GM18868 (cell line): ENCODE results near the gene PDZD8.
A peak's percentile ranks its signal among the peaks of the same experiment; 100 is the strongest.
"Not testable (repeated sequence)": the region's sequence is repeated elsewhere in the genome, so short reads cannot be mapped to it uniquely, and the experiment has no call there.

Source experiments
- ATAC-seq: cut with Tn5 transposase; IDR thresholded peaks from one replicate; pipeline ENCODE4 v1.9.1; 2021; ENCODE audit warnings: mild to moderate bottlenecking, moderate library complexity; ENCODE audit not compliant: unreplicated experiment

Gene PDZD8

DNA sequence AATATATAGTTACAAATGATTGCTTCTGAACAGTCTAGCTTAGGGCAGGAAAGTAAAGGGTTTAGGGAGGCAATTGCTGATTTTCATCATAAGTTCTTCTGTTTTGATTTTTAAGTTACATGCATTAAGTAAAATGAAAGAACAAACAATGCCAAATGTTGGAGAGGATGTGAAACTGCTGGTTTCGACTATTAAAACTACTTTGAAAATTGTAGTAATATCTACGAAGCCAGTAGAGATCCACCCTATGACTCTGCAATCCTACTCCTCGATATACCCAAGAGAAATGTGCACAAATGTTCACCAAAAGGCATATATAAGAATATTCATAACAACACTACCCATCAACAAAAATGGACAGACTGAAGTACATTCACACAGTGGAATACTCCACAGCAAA is 24.3 kb downstream of the PDZD8 start:
- peak; percentile 89 for ATAC-seq

GRCh38 chr10:117348236-117348635 is 27.0 kb downstream of the PDZD8 start:
- no peak for ATAC-seq

GRCh38 chr10:117346574-117346973 is 28.7 kb downstream of the PDZD8 start:
- no peak for ATAC-seq

DNA sequence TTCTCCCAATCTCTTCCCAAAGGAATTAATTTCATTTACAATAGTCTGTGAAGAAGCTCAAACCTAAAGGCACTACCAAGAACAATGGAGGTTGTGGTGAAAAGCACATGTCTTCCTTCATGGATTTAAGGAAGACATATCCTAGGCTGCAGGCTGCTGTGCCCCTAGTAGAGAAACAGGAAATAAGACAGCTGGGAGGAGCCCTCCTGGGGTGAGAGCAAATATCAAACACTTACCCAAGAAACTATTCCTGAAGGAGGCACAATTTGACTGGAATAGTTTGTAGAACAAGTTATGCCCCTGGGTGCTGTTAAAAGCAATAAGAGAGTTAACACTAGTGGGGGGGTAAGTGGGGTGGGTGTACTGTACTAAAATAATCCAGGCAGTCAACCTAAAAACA is 30.1 kb downstream of the PDZD8 start:
- ATAC-seq, result no peak

- peak; percentile 20 for ATAC-seq
These were observed 32.6 kb downstream of the PDZD8 start for GRCh38 chr10:117342641-117343040.

- ATAC-seq, result no peak
These were observed 34.2 kb downstream of the PDZD8 start for GRCh38 chr10:117341061-117341460.

- ATAC-seq, result no peak
These were observed 35.3 kb downstream of the PDZD8 start for GRCh38 chr10:117339979-117340378.

DNA sequence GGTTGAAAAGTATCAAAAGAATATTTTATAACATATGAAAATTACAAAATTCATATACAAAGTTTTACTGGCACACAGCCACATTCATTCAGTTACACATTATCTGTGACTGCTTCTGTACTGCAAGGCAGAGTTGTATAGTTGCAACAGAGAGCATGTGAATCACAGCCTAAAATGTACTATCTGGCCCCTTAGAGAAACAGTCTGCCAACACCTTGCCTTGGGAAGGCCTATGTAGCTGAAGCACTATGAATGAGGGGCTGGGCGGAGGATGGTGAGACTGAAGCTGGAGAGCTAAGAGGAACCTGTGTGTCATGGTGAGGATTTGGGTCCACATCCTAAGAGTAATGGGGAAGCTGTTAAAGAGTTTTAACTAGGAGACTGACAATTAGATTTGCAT is 35.7 kb downstream of the PDZD8 start:
- ATAC-seq, result no peak

DNA sequence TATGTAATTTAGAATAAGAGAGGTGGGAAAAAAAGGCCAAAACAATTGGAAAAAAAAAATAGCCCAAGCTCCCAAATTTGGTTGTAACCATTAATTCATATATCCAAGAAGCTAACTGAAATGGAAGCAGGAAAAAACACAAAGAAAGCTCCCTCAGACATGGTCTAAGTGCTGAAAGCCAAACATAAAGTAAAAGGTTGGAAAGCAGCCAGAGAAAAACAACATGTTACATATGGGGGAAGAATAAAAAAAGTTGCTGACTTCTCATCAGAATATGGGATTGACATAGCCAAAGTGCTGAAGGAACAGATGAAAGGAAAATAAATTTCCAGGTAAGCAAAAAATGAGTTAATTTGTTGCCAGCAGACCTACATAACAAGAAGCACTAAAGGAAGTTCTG is 40.3 kb downstream of the PDZD8 start:
- no peak for ATAC-seq

GRCh38 chr10:117334066-117334465 is 41.2 kb downstream of the PDZD8 start:
- no peak for ATAC-seq

GRCh38 chr10:117327262-117327661 is 48.0 kb downstream of the PDZD8 start:
- no peak for ATAC-seq

GRCh38 chr10:117324367-117324766 is 50.9 kb downstream of the PDZD8 start:
- ATAC-seq, result no peak

- ATAC-seq, result no peak
These were observed 53.0 kb downstream of the PDZD8 start for GRCh38 chr10:117322260-117322659.

DNA sequence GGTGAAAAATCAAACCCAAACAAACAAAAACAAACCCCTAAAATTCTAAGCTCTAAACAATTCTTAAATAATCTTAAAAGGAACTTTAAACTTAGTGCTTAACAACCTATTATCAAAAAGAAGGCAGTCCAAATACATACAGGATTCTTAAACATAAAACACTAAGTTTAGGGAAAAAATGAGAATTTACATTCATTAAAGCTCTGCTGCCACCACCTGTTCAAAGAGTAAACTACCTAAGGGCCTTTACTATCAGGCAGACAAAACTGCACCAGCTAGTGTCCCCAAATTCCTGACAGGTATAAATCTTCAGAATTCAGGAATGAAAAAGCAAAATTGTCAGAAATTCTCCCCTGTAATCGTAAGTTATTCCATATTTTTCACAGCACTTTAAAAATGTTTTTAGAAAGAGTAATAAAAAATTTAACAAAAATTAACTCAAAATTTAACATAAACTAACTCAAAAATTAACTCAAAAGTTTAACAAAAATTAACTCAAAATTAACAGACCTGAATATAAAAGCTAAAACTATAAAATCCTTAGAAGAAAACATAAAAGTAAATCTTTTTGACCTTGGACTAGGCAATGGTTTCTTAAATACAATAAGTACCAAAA is 55.1 kb downstream of the PDZD8 start:
- no peak for ATAC-seq

GRCh38 chr10:117318909-117319308 is 56.3 kb downstream of the PDZD8 start:
- no peak for ATAC-seq

GRCh38 chr10:117316701-117317100 is 58.5 kb downstream of the PDZD8 start:
- no peak for ATAC-seq

- no peak for ATAC-seq
These were observed 61.6 kb downstream of the PDZD8 start for GRCh38 chr10:117313641-117314040.

DNA sequence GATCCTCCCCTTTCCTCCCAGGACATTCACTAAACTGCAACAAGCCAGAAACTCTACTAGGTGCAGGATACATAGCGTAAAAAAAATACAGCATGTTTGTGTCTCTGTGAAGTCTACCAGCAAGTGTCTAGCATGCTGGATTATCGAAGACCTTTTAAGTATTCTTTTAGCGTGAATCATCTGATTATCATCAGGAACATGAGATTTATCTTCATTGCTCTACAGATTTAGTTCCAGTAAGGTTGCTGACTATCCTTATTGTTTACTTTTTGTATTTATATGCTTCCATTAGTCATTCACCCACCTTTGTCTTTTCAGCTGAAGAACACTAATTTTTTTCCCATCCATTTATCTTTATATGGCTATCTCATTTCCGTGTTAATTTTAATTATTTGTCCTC is 62.8 kb downstream of the PDZD8 start:
- ATAC-seq, result no peak

DNA sequence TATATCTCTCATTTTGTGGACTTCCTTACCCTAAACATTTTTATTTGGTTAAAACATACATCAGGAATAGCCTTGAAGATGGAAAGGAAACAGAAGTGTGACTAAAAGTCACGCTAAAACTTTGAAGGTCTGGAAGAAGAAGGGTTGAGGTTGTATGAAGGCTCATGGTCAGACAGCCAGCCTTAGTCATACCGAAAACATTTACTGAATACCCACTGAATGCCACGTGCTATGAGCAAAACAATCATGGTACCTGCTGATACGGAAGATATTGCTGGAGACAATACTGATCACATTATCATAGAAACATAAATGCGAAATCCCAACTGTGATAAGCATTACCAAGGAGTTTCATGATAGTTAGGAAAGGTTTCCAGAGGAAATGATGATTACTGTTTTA is 64.0 kb downstream of the PDZD8 start:
- ATAC-seq, result no peak

DNA sequence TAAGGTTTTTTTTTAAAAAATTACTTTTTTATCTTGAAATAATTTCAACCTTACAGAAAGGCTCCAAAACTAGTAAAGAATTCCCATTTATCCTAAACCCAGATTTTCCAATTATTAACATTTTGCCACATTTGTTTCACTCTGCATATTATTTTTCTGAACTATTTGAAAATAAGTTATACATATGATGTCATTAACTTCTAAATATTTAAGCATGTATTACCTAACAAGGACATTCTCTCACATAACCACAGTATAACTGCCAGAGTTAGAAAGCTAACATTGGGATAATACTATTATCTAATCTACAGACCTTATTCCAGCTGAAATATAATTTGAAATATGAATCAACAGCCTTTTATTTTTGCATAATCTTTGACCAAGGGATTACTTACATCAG is 68.6 kb downstream of the PDZD8 start:
- ATAC-seq, result no peak

DNA sequence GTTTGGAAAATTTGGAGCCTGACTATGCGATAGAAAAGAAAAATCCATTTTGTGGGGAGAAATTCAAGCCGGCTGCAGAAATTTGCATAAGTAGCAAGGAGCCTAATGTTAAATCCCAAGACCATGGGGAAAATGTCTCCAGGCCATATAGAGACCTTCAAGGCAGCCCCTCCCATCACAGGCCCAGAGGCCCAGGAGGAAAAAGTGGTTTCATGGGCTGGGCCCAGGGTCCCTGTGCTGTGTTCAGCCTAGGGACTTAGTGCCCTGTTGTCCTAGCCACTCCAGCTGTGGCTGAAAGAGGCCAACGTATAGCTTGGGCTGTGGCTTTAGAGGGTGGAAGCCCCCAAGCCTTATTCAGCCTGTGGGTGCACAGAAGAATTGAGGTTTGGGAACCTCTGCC is 71.8 kb downstream of the PDZD8 start:
- ATAC-seq, result not testable (repeated sequence)

- ATAC-seq, result no peak
These were observed 74.6 kb downstream of the PDZD8 start for GRCh38 chr10:117300671-117301070.

GRCh38 chr10:117299435-117299834 is 75.8 kb downstream of the PDZD8 start:
- no peak for ATAC-seq
